Omental fat pad (tissue), 4 donors: ENCODE data around the gene POGLUT2. TPM values are rescaled to one million over a fixed set of nuclear protein-coding genes. Genes with fewer than 3 reads are reported as not detected.

Experiments
- ATAC-seq: fragments of 150-250 bp; one replicate; pipeline ENCODE4 v1.9.1; 2016; ENCODE audit warnings: mild to moderate bottlenecking, moderate library complexity; ENCODE audit not compliant: low FRiP score
- DNase-seq: peaks from one replicate; pipeline ENCODE4 v3.0.0-alpha.2; 2019; ENCODE audit warnings: low spot score
- total RNA-seq, 4 donors: library from RNA; depleted of rRNA; stranded (reverse); fragments of >200 nt; gene quantifications; one replicate each; pipeline ENCODE4 v1.1.0, GENCODE V29; 2016
- TF ChIP-seq, protein P1 (sequence below), 3 donors: fragments of 450-650 bp; IDR thresholded peaks; one replicate each; pipeline ENCODE4 v1.5.1; 2016 to 2017; ENCODE audit warnings: antibody characterized with exemption in 3 of 3, mild to moderate bottlenecking in 3 of 3, moderate library complexity in 2 of 3

The POGLUT2 gene
- total RNA-seq, 4 donors from 2014 or later = 4.2 to 6.0 (median 4.8) TPM

DNA sequence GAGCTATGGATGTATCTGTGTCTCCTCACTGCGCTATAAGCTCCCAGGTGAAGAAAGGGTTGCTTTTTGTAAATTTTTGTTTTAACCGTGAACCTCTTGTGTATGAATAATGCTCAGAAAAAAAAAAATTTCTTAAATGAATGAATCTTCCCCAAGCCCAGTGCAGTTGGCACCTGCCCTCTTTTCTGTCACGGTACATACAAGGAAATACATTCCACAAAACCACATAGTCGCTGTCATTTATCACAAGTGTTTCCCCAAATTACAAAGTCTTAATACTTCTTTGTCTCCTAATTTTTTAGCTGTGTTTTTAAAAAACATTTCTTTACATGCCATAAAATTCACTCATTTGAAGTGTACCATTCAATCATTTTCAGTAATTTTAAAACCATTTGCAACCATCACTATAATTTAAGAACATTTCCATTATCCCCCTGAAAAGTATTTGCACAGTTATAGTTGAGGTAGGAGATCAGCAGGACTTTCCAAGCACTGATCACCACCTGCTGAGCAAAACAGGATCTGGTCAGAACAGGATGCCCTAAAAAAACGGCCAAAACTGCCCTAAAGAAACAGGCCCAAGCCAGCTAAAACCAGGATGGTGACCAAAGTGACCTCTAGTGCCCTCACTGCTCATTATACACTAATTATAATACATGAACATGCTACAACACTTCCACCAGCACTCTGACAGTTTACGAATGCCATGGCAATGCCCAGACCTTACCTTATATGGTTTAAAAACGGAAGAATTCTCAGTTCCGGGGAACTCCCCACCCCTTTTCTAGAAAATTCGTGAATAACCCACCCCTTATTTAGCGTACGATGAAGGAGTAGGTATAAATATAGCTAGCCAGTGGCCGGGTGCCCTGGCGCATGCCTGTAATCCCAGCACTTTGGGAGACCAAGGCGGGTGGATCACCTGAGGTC lies 23.9 kb downstream of the POGLUT2 start:
- no peak for DNase-seq
- no peak for ATAC-seq
- TF ChIP-seq, protein P1, sequence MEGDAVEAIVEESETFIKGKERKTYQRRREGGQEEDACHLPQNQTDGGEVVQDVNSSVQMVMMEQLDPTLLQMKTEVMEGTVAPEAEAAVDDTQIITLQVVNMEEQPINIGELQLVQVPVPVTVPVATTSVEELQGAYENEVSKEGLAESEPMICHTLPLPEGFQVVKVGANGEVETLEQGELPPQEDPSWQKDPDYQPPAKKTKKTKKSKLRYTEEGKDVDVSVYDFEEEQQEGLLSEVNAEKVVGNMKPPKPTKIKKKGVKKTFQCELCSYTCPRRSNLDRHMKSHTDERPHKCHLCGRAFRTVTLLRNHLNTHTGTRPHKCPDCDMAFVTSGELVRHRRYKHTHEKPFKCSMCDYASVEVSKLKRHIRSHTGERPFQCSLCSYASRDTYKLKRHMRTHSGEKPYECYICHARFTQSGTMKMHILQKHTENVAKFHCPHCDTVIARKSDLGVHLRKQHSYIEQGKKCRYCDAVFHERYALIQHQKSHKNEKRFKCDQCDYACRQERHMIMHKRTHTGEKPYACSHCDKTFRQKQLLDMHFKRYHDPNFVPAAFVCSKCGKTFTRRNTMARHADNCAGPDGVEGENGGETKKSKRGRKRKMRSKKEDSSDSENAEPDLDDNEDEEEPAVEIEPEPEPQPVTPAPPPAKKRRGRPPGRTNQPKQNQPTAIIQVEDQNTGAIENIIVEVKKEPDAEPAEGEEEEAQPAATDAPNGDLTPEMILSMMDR (IDR thresholded peaks at IDR 0.05) = no peak

DNA sequence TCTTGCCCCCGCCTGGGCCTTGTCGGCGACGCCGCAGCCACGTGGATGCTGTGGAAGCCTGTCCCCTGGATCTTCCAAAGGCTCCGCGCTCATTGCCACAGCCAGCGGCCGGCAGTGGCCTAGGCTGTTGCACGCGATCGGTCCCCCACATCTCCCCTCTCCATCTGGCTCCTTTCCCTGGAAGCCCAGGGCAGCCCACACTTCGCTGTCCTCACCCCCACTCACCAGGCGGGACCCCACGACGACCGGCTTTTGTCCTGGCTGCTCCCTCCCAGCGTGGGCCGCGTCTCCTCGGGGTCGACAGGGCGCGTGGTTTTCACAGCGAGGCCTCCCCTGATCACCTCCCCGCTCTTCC lies 24.6 kb downstream of the POGLUT2 start:
- DNase-seq (no peak), ATAC-seq (no peak)

DNA sequence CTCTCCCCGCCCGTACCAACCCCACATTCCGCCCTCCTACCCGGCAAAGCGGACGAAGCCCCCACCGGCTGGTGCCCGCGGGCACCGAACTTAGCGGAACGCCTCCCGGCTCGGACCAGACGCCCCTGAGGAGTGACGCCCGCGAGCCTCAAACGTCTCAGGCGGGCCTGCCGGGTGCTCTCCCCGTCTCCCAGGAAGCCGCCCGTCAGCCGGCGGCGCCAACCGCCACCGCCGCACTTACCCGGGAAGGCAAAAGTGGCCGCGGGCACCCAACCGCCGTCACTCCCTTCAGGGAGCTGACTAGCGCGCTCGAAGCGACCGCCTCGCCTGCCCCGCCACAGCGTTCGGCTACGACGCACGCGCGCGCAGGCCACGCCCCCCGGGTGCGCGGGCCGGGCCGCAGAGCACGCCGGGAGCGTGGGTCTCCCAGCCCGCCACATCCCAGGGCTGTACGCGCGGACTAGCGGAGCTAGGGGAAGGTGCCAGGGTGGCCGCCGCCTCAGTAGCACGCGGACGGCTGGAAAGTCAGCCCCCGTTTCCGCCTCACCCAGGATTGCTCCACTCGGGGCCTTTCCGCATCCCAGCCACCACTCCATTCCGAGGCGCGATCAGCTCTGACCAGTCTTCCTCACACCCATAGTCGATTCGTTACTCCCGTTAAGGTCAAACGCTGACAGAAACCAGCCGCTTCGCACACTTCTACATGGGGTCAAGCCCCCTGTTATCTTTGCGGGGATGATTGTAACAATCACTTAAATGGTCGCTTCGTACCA lies 25.1 kb downstream of the POGLUT2 start, which contains the start of gene TEX30:
Gene TEX30 (minus strand): TSS at position 346 of the 773 bp plus-strand sequence. CDS start 3,760 bp downstream, outside the sequence.
- ATAC-seq (peak; percentile 99), DNase-seq (peak; percentile 36)
- TF ChIP-seq, protein P1 (IDR thresholded peaks at IDR 0.05) = no peak

More for the DNA sequence above, 24.6 kb downstream of the POGLUT2 start:
- TF ChIP-seq, protein P1 (IDR thresholded peaks at IDR 0.05) = no peak

DNA sequence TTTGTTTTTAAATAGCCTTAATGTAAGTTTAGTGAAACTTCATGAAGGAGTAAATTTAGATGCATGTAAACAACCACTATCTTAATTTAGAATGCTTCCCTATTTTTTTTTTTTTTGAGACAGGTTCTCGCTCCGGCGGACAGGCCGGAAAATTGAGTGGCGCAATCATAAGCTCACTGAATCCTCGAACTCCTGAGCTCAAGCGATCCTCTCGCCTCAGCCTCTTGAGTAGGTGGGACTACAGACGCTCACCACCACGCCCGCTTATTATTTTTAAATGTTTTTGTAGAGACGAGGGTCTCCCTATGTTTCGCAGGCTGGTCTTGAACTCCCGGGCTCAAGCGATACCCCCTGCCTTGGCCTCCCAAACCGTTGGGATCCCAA lies 26.7 kb downstream of the POGLUT2 start:
- DNase-seq (no peak), ATAC-seq (no peak)
- TF ChIP-seq, protein P1 (IDR thresholded peaks at IDR 0.05) = no peak

DNA sequence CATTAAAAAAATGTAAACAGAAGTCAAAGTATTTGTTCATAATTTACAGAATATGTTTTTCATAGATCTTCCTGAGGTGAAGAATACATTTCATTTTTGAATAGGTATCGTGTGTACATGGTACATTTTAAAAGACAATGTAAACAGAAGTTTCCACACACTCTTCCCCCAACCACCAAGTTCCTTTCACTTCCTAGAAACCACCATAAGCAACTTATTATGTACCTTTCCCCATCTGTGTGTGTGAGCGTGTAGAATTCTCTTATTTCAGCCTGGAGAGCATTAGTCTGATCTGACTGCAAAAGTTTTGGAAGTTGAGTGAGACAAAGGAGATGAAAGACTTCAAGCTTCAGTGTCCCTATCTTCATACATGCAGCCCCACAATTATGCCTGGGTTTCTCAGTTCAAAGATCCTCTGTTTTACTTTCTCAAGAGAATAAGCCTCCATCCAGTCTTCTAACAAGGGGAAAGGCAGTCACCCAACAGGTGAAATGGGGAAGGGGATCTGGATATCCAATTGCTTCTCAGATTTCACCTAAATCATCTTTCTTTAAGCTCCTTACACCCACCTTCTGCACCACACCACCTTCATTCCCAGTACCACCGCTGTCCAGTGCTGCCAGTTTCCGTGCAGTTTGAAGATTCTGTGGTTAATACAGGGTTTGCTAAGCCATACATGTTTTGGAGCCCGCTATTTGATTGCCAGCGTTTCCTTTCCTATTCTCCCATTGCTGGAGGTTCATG lies 27.3 kb downstream of the POGLUT2 start:
- TF ChIP-seq, protein P1 (IDR thresholded peaks at IDR 0.05) = no peak
- no peak for DNase-seq
- ATAC-seq = no peak

DNA sequence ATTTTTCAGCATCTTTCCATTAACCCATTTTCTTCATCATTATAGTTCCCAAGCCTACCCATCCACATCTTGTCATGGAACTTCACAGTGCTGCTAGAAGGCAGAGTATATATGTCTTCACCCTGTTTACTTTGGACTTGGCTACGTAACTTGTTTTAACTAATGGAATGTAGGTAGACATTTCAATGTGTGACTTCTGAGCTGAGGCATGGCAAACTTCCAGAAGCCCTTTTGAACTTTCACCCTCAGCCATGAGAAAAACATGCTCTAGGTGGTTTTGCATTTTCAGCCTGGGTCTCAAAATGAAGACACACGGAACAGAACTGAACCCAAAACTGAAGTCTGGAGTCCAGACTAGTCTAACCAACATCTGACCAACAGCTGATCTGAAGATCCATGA lies 28.3 kb downstream of the POGLUT2 start:
- TF ChIP-seq, protein P1 (IDR thresholded peaks at IDR 0.05) = no peak
- ATAC-seq = no peak

More for the DNA sequence above, 28.3 kb downstream of the POGLUT2 start:
- DNase-seq = no peak
